Endothelial cell of coronary artery (primary cell): Measurements from ENCODE around the gene RIN3. TPM values are rescaled to one million over a fixed set of nuclear protein-coding genes. Genes with fewer than 3 reads are reported as not detected.

Experiments
- total RNA-seq: library from RNA; depleted of rRNA; stranded (reverse); fragments of >200 nt; gene quantifications from 2 replicates; pipeline ENCODE4 v1.2.3, GENCODE V29; 2014

RIN3 gene
- total RNA-seq = 3.9 and 4.9 TPM in 2 replicates

GRCh38 chr14:92513204-92513965 is at the start of gene RIN3:
Gene RIN3 (plus strand): TSS chr14:92513781. CDS start chr14:92513933, 152 bp downstream.

Other genes starting within 250 kb of the RIN3 start
- under 0.01 TPM in 1 of 2 replicates, not detected in the other for gene SLC24A4, start 190.6 kb upstream of the RIN3 start, total RNA-seq
- 55.9 and 91.0 TPM in 2 replicates for gene LGMN, start 234.8 kb downstream of the RIN3 start, total RNA-seq